HCT116 (cell line): ENCODE data around the gene HMCN1. TPM values are rescaled to one million over a fixed set of nuclear protein-coding genes. Genes with fewer than 3 reads are reported as not detected.

Experiments used
- ATAC-seq: fragments of 200-7000 bp; cut with Tn5 transposase; 2 replicates; pipeline ENCODE4 v1.9.1; 2020; ENCODE audit warnings: mild to moderate bottlenecking, moderate library complexity
- BruUV-seq: library from RNA; stranded (reverse); fragments of 400-500 nt; replicated peaks from 2 replicates; lab custom pipeline; 2021; lab: Mats Ljungman, UMichigan
- CTCF ChIA-PET: fragments of 300-600 bp; sonication (Branson Sonifier 250); formaldehyde crosslinking; loops from one replicate; lab custom pipeline; 2021; ENCODE audit warnings: antibody characterized with exemption; lab: Charles Lee
- POLR2A ChIA-PET: fragments of 300-600, 350-600 bp; sonication (Branson Sonifier 250); formaldehyde crosslinking; loops from one replicate; lab custom pipeline; 2021; ENCODE audit warnings: antibody characterized with exemption; lab: Charles Lee
- RAD21 ChIA-PET, 2 experiments: fragments of 300-600 bp; sonication (Branson Sonifier 250); formaldehyde crosslinking; loops; one replicate each; lab custom pipeline; 2023; ENCODE audit warnings: low total read pairs in 2 of 2; ENCODE audit not compliant: uncharacterized antibody in 2 of 2, unreplicated experiment in 2 of 2, low non-redundant PET in 1 of 2; lab: Charles Lee
- DNase-seq: peaks from one replicate; pipeline ENCODE4 v3.0.0-alpha.2; 2010; ENCODE audit warnings: low read depth, low spot score
- H2AFZ ChIP-seq: fragments of 200-600 bp; shearing (Covaris generic), sonication (generic); 2 replicates; pipeline ENCODE4 v1.6.1; 2017; ENCODE audit warnings: low read depth, mixed run types, mixed read lengths, antibody characterized with exemption, low read length; ENCODE audit not compliant: poor library complexity, severe bottlenecking
- H3K27ac ChIP-seq: 2 replicates; pipeline ENCODE4 v1.5.1; 2012; ENCODE audit warnings: low read depth, low read length
- H3K27me3 ChIP-seq: fragments of 200-600 bp; sonication (generic); 2 replicates; pipeline ENCODE4 v1.6.1; 2016; ENCODE audit warnings: mixed run types, low read length, mixed read lengths; ENCODE audit not compliant: insufficient read depth
- H3K36me3 ChIP-seq, 2 experiments: fragments of 200-500 bp in 1 of 2; fragments of 200-600 bp in 1 of 2; sonication (Bioruptor generic) in 1 of 2; sonication (generic) in 1 of 2; 2 replicates each; pipeline versions ENCODE4 v1.5.1 to v1.6.1; 2014 to 2016; ENCODE audit warnings: low read length in 2 of 2, inconsistent platforms in 1 of 2, mixed read lengths in 1 of 2, mixed run types in 1 of 2; ENCODE audit not compliant: insufficient read depth in 2 of 2, control insufficient read depth in 1 of 2
- H3K4me1 ChIP-seq, 2 experiments: fragments of 200-600 bp in 1 of 2; sonication (generic) in 1 of 2; 2 replicates each; pipeline versions ENCODE4 v1.5.1 to v1.6.1; 2012 to 2017; ENCODE audit warnings: low read length in 2 of 2, inconsistent platforms in 1 of 2, mild to moderate bottlenecking in 1 of 2, mixed read lengths in 1 of 2, mixed run types in 1 of 2, moderate library complexity in 1 of 2; ENCODE audit not compliant: insufficient read depth in 2 of 2, control insufficient read depth in 1 of 2
- H3K4me2 ChIP-seq: fragments of 200-600 bp; sonication (generic); 2 replicates; pipeline ENCODE4 v1.6.1; 2017; ENCODE audit warnings: mixed run types, low read length, mixed read lengths
- H3K4me3 ChIP-seq, 2 experiments: fragments of 200-600 bp in 1 of 2; sonication (generic) in 1 of 2; replicated peaks in 1 of 2; 2 replicates each; pipeline ENCODE4 v1.5.1; 2011 to 2016; ENCODE audit warnings: low read length in 2 of 2, control low read depth in 1 of 2, low read depth in 1 of 2, mild to moderate bottlenecking in 1 of 2, mixed read lengths in 1 of 2, mixed run types in 1 of 2
- H3K79me2 ChIP-seq: fragments of 200-600 bp; sonication (generic); 2 replicates; pipeline ENCODE4 v1.6.1; 2017; ENCODE audit warnings: mild to moderate bottlenecking, mixed run types, low read length, moderate library complexity, mixed read lengths; ENCODE audit not compliant: insufficient read depth
- H3K9ac ChIP-seq: fragments of 200-600 bp; sonication (generic); 2 replicates; pipeline ENCODE4 v1.6.1; 2016; ENCODE audit warnings: low read length, mixed read lengths
- H3K9me2 ChIP-seq: fragments of 200-600 bp; sonication (generic), shearing (Covaris generic); 2 replicates; pipeline ENCODE4 v1.6.1; 2017; ENCODE audit warnings: mixed run types, mild to moderate bottlenecking, moderate library complexity; ENCODE audit not compliant: insufficient read depth
- H3K9me3 ChIP-seq, 2 experiments: fragments of 200-500 bp in 1 of 2; fragments of 200-600 bp in 1 of 2; sonication (Bioruptor generic) in 1 of 2; sonication (generic) in 1 of 2; 2 replicates each; pipeline ENCODE4 v1.6.1; 2014 to 2017; ENCODE audit warnings: low read length in 2 of 2, mixed read lengths in 2 of 2, inconsistent platforms in 1 of 2, low read depth in 1 of 2, mild to moderate bottlenecking in 1 of 2, mixed run types in 1 of 2, moderate library complexity in 1 of 2; ENCODE audit not compliant: control insufficient read depth in 1 of 2, insufficient read depth in 1 of 2
- H4K20me1 ChIP-seq: fragments of 200-600 bp; sonication (generic), shearing (Covaris generic); 2 replicates; pipeline ENCODE4 v1.6.1; 2017; ENCODE audit warnings: mixed run types, mild to moderate bottlenecking, moderate library complexity; ENCODE audit not compliant: insufficient read depth
- CEBPB ChIP-seq: IDR thresholded peaks from 2 replicates; pipeline ENCODE4 v1.6.1; 2012; ENCODE audit warnings: low read depth
- ELF1 ChIP-seq: IDR thresholded peaks from 2 replicates; pipeline ENCODE4 v1.6.1; 2012; ENCODE audit warnings: low read depth, borderline replicate concordance
- FOSL1 ChIP-seq: IDR thresholded peaks from 2 replicates; pipeline ENCODE4 v1.6.1; 2012; ENCODE audit warnings: low read depth
- POLR2A ChIP-seq: IDR thresholded peaks from 2 replicates; pipeline ENCODE4 v1.7.0; 2011; ENCODE audit warnings: borderline replicate concordance; ENCODE audit not compliant: insufficient read depth, insufficient read length; ENCODE audit errors: extremely low read depth
- POLR2AphosphoS5 ChIP-seq: IDR thresholded peaks from 2 replicates; pipeline ENCODE4 v1.6.1; 2011; ENCODE audit warnings: mild to moderate bottlenecking, low read depth, low read length, moderate library complexity
- RAD21 ChIP-seq: IDR thresholded peaks from 2 replicates; pipeline ENCODE4 v1.6.1; 2012; ENCODE audit warnings: low read depth, mild to moderate bottlenecking
- SIN3A ChIP-seq: IDR thresholded peaks from 2 replicates; pipeline ENCODE4 v1.6.1; 2012; ENCODE audit warnings: low read depth
- SP1 ChIP-seq: IDR thresholded peaks from 2 replicates; pipeline ENCODE4 v1.6.1; 2012; ENCODE audit warnings: low read depth
- ZNF274 ChIP-seq: fragments of 200-500 bp; sonication (Bioruptor generic); IDR thresholded peaks from 2 replicates; pipeline ENCODE4 v1.6.1; 2014; ENCODE audit warnings: mild to moderate bottlenecking, low read depth, low read length, inconsistent platforms
- intact Hi-C: fragments of 100-400 bp; cut with micrococcal nuclease; formaldehyde crosslinking; loops from 2 replicates; pipeline ENCODE4 v1.10.0; 2022
- total RNA-seq: library from RNA; stranded (reverse); gene quantifications from one replicate; pipeline ENCODE4 v1.2.1, GENCODE V29; 2021; ENCODE audit not compliant: unreplicated experiment
- TF ChIP-seq, protein P1 (sequence below): IDR thresholded peaks from 2 replicates; pipeline ENCODE4 v1.6.1; 2012; ENCODE audit warnings: low read depth
- TF ChIP-seq, protein P2 (sequence below): IDR thresholded peaks from 2 replicates; pipeline ENCODE4 v1.6.1; 2011; ENCODE audit warnings: mild to moderate bottlenecking, low read length, moderate library complexity; ENCODE audit not compliant: insufficient replicate concordance; ENCODE audit errors: extremely low read depth
- TF ChIP-seq, protein P3 (sequence below): IDR thresholded peaks from 2 replicates; pipeline ENCODE4 v1.6.1; 2012
- TF ChIP-seq, protein P4 (sequence below), 3 experiments: fragments of 200-600 bp in 1 of 3; sonication (generic) in 1 of 3; IDR thresholded peaks in 2 of 3; conservative IDR thresholded peaks in 1 of 3; 2 replicates each; pipeline ENCODE4 v1.5.1; 2012 to 2017; ENCODE audit warnings: low read depth in 2 of 3, low read length in 2 of 3, antibody characterized with exemption in 1 of 3, borderline replicate concordance in 1 of 3, control low read depth in 1 of 3, mild to moderate bottlenecking in 1 of 3, mixed read lengths in 1 of 3, mixed run types in 1 of 3, moderate library complexity in 1 of 3; ENCODE audit not compliant: insufficient read depth in 1 of 3

HMCN1 gene
- total RNA-seq, 1 experiment from 2014 or later: 0.59 TPM

DNA sequence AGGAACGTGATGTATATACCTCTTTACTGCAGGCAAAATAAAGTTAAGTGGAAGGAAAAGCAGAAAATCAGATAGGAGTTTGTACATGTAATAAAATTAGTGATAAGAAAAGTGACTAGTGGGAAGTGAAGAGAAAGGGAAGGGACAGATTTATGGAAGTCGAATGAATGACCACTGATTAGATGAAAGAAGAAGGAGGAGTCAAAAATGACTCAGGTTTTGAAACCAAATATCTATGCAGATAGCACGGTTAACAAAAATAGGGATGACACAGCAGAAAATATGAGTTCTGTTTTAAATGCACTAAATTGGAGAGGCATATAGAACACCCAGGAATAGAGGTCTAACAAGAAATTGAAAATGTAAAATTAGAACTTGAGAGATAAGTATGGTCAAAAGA lies 128.0 kb downstream of the HMCN1 start:
- Histone ChIP-seq H3K4me2 (no peak overlapping the region), H2AFZ (no peak overlapping the region), H3K4me1 (no peaks in the 10 kb centered on the region), H3K79me2 (no peaks in the 10 kb centered on the region), H3K9me2 (no peaks in the 10 kb centered on the region), H4K20me1 (no peaks in the 10 kb centered on the region), H3K9me3 (no peaks in the 10 kb centered on the region), H3K27me3 (no peaks in the 10 kb centered on the region), H3K36me3 (no peaks in the 10 kb centered on the region)
- no peak for DNase-seq
- BruUV-seq: no TSS peak
- CTCF ChIA-PET: no interaction called here
- RAD21 ChIA-PET: no interaction called here
- TF ChIP-seq POLR2AphosphoS5: no peak
- TF ChIP-seq ELF1: no peak
- no peak for TF ChIP-seq SP1
- TF ChIP-seq SIN3A: no peak
- TF ChIP-seq, protein P1, sequence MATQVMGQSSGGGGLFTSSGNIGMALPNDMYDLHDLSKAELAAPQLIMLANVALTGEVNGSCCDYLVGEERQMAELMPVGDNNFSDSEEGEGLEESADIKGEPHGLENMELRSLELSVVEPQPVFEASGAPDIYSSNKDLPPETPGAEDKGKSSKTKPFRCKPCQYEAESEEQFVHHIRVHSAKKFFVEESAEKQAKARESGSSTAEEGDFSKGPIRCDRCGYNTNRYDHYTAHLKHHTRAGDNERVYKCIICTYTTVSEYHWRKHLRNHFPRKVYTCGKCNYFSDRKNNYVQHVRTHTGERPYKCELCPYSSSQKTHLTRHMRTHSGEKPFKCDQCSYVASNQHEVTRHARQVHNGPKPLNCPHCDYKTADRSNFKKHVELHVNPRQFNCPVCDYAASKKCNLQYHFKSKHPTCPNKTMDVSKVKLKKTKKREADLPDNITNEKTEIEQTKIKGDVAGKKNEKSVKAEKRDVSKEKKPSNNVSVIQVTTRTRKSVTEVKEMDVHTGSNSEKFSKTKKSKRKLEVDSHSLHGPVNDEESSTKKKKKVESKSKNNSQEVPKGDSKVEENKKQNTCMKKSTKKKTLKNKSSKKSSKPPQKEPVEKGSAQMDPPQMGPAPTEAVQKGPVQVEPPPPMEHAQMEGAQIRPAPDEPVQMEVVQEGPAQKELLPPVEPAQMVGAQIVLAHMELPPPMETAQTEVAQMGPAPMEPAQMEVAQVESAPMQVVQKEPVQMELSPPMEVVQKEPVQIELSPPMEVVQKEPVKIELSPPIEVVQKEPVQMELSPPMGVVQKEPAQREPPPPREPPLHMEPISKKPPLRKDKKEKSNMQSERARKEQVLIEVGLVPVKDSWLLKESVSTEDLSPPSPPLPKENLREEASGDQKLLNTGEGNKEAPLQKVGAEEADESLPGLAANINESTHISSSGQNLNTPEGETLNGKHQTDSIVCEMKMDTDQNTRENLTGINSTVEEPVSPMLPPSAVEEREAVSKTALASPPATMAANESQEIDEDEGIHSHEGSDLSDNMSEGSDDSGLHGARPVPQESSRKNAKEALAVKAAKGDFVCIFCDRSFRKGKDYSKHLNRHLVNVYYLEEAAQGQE: no peak
- TF ChIP-seq, protein P2, sequence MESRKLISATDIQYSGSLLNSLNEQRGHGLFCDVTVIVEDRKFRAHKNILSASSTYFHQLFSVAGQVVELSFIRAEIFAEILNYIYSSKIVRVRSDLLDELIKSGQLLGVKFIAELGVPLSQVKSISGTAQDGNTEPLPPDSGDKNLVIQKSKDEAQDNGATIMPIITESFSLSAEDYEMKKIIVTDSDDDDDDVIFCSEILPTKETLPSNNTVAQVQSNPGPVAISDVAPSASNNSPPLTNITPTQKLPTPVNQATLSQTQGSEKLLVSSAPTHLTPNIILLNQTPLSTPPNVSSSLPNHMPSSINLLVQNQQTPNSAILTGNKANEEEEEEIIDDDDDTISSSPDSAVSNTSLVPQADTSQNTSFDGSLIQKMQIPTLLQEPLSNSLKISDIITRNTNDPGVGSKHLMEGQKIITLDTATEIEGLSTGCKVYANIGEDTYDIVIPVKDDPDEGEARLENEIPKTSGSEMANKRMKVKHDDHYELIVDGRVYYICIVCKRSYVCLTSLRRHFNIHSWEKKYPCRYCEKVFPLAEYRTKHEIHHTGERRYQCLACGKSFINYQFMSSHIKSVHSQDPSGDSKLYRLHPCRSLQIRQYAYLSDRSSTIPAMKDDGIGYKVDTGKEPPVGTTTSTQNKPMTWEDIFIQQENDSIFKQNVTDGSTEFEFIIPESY: no peak
- no peak for TF ChIP-seq FOSL1
- TF ChIP-seq RAD21: no peak
- TF ChIP-seq POLR2A: no peak
- TF ChIP-seq, protein P3, sequence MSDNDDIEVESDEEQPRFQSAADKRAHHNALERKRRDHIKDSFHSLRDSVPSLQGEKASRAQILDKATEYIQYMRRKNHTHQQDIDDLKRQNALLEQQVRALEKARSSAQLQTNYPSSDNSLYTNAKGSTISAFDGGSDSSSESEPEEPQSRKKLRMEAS: no peak
- TF ChIP-seq CEBPB: no peak
- no peak for TF ChIP-seq ZNF274
- TF ChIP-seq, protein P4, sequence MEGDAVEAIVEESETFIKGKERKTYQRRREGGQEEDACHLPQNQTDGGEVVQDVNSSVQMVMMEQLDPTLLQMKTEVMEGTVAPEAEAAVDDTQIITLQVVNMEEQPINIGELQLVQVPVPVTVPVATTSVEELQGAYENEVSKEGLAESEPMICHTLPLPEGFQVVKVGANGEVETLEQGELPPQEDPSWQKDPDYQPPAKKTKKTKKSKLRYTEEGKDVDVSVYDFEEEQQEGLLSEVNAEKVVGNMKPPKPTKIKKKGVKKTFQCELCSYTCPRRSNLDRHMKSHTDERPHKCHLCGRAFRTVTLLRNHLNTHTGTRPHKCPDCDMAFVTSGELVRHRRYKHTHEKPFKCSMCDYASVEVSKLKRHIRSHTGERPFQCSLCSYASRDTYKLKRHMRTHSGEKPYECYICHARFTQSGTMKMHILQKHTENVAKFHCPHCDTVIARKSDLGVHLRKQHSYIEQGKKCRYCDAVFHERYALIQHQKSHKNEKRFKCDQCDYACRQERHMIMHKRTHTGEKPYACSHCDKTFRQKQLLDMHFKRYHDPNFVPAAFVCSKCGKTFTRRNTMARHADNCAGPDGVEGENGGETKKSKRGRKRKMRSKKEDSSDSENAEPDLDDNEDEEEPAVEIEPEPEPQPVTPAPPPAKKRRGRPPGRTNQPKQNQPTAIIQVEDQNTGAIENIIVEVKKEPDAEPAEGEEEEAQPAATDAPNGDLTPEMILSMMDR (IDR thresholded peaks at IDR 0.05 in 2 of 3, conservative IDR thresholded peaks at IDR 0.05 in 1 of 3; ENCODE audit: borderline replicate concordance in 1 of 3, insufficient read depth in 1 of 3, low read depth in 2 of 3, low read length in 2 of 3): no peak
- TF ChIP-seq, all 23 proteins: peak for 0
- POLR2A ChIA-PET: no interaction called here
- no peak overlapping the region for H3K4me3 ChIP-seq
- no peak for ATAC-seq
- H3K27ac ChIP-seq: no peak overlapping the region
- intact Hi-C loops: no loop called here
- no peak overlapping the region for H3K9ac ChIP-seq
